Sigmoid colon (tissue), 7 donors: Measurements from ENCODE around the gene PHLDB2. TPM values are rescaled to one million over a fixed set of nuclear protein-coding genes. Genes with fewer than 3 reads are reported as not detected.

Source experiments
- DNase-seq: peaks from one replicate; pipeline ENCODE4 v3.0.0-alpha.2; 2019
- H3K27ac ChIP-seq, 4 donors: fragments of 200-600 bp; sonication (generic); one replicate each; pipeline ENCODE4 v1.5.1; 2016 to 2019; ENCODE audit warnings: mild to moderate bottlenecking in 1 of 4
- H3K27me3 ChIP-seq, 3 donors: fragments of 200-600 bp; sonication (generic); one replicate each; pipeline ENCODE4 v1.5.1; 2019; ENCODE audit warnings: mild to moderate bottlenecking in 1 of 3
- H3K36me3 ChIP-seq, 4 donors: fragments of 200-600 bp; sonication (generic); one replicate each; pipeline ENCODE4 v1.5.1; 2016 to 2019
- H3K4me1 ChIP-seq, 4 donors: fragments of 200-600 bp; sonication (generic); one replicate each; pipeline ENCODE4 v1.5.1; 2017 to 2019
- H3K4me3 ChIP-seq, 4 donors: fragments of 200-600 bp; sonication (generic); one replicate each; pipeline ENCODE4 v1.5.1; 2017 to 2019; ENCODE audit warnings: mild to moderate bottlenecking in 2 of 4, moderate library complexity in 1 of 4
- H3K9me3 ChIP-seq, 4 donors: fragments of 200-600 bp in 3 of 4; sonication (generic) in 3 of 4; one replicate each; pipeline versions ENCODE4 v1.5.1 to v1.6.1; 2013 to 2019
- EP300 ChIP-seq, 4 donors: sonication (generic); formaldehyde crosslinking; IDR thresholded peaks; one replicate each; pipeline ENCODE4 v1.6.1; 2017; ENCODE audit warnings: antibody characterized with exemption in 4 of 4
- POLR2A ChIP-seq, 2 donors: fragments of 450-650 bp; IDR thresholded peaks; one replicate each; pipeline ENCODE4 v1.6.1; 2016; ENCODE audit warnings: antibody characterized with exemption in 2 of 2, mild to moderate bottlenecking in 2 of 2, moderate library complexity in 2 of 2
- POLR2AphosphoS5 ChIP-seq, 4 donors: sonication (generic); formaldehyde crosslinking; IDR thresholded peaks; one replicate each; pipeline ENCODE4 v1.6.1; 2017; ENCODE audit warnings: antibody characterized with exemption in 4 of 4
- WGBS, 2 donors: extraction: QIAGEN DNeasy Blood & Tissue Kit; methylation state at CpG; one replicate each; pipeline ENCODE4 v1.1.7; 2013; 5-methylcytosine and 5-hydroxymethylcytosine counted together
- intact Hi-C: fragments of 100-400 bp; cut with DNase I; formaldehyde crosslinking; loops from one replicate; pipeline ENCODE4 v1.15.1; 2023
- polyA plus RNA-seq, 3 donors: library from polyadenylated mRNA; stranded (reverse); fragments of 200-250 nt; gene quantifications; one replicate each; pipeline ENCODE4 v1.2.3, GENCODE V29; 2013
- total RNA-seq, 4 donors: library from RNA; depleted of rRNA; stranded (reverse); fragments of >200 nt; gene quantifications; one replicate each; pipeline ENCODE4 v1.1.0, GENCODE V29; 2016
- TF ChIP-seq, protein P1 (sequence below), 4 experiments: fragments of 450-650 bp in 3 of 4; fragments of 200-600 bp in 1 of 4; IDR thresholded peaks; one replicate each; pipeline ENCODE4 v1.5.1; 2016 to 2019; ENCODE audit warnings: antibody characterized with exemption in 4 of 4, mild to moderate bottlenecking in 3 of 4, moderate library complexity in 2 of 4
- donor health status: healthy with polysubstance abuse.
- donor health status: Bipolar disorder and iron deficiency.
- donor health status: healthy.

The PHLDB2 gene
- total and polyA plus RNA-seq, 7 donors: 4.4 to 471 (median 120) TPM

- WGBS, 2 donors: 82 to 90% methylated on average over 5 of the region's 5 CpGs
- Histone ChIP-seq H3K27ac (peak overlapping the region; percentile 95 to 99 (median 99)), H3K4me1 (peaks cover 0 to 70% (median 57%) of the 10 kb centered on the region in 4 donors), H3K9me3 (no peaks in the 10 kb centered on the region), H3K27me3 (no peaks in the 10 kb centered on the region), H3K4me3 (peak overlapping the region; percentile 7 to 90 (median 78)), H3K36me3 (no peaks in the 10 kb centered on the region)
- TF ChIP-seq POLR2A (IDR thresholded peaks at IDR 0.05): no peak
- no peak for TF ChIP-seq POLR2AphosphoS5 (IDR thresholded peaks at IDR 0.05)
- no peak for TF ChIP-seq EP300 (IDR thresholded peaks at IDR 0.05)
- TF ChIP-seq, protein P1, sequence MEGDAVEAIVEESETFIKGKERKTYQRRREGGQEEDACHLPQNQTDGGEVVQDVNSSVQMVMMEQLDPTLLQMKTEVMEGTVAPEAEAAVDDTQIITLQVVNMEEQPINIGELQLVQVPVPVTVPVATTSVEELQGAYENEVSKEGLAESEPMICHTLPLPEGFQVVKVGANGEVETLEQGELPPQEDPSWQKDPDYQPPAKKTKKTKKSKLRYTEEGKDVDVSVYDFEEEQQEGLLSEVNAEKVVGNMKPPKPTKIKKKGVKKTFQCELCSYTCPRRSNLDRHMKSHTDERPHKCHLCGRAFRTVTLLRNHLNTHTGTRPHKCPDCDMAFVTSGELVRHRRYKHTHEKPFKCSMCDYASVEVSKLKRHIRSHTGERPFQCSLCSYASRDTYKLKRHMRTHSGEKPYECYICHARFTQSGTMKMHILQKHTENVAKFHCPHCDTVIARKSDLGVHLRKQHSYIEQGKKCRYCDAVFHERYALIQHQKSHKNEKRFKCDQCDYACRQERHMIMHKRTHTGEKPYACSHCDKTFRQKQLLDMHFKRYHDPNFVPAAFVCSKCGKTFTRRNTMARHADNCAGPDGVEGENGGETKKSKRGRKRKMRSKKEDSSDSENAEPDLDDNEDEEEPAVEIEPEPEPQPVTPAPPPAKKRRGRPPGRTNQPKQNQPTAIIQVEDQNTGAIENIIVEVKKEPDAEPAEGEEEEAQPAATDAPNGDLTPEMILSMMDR (IDR thresholded peaks at IDR 0.05): no peak
- intact Hi-C loops: loop anchor here (2.0 kb wide), 1 partner anchor 104 kb away; no protein-coding TSS in a partner anchor
- DNase-seq: no peak
Observed at GRCh38 chr3:111862415-111862814, 3.4 kb downstream of the PHLDB2 start.

- H3K4me3 ChIP-seq: peak overlapping the region in 1 of 4 donors; percentile 86
- TF ChIP-seq POLR2AphosphoS5 (IDR thresholded peaks at IDR 0.05): no peak
- no peak for TF ChIP-seq EP300 (IDR thresholded peaks at IDR 0.05)
- TF ChIP-seq, protein P1 (IDR thresholded peaks at IDR 0.05): no peak
- no peak for TF ChIP-seq POLR2A (IDR thresholded peaks at IDR 0.05)
- H3K9me3 ChIP-seq: no peaks in the 10 kb centered on the region
- peaks cover 0 to 73% (median 62%) of the 10 kb centered on the region in 4 donors for H3K4me1 ChIP-seq
- no peaks in the 10 kb centered on the region for H3K27me3 ChIP-seq
- intact Hi-C loops: loop anchor here (2.0 kb wide), 1 partner anchor 104 kb away; no protein-coding TSS in a partner anchor
- WGBS, 2 donors: 82 to 83% methylated on average over 3 of the region's 3 CpGs
- no peaks in the 10 kb centered on the region for H3K36me3 ChIP-seq
- peak overlapping the region; percentile 95 to 99 (median 99) for H3K27ac ChIP-seq
- DNase-seq: no peak
Observed at GRCh38 chr3:111862974-111863373, 3.9 kb downstream of the PHLDB2 start.

DNA sequence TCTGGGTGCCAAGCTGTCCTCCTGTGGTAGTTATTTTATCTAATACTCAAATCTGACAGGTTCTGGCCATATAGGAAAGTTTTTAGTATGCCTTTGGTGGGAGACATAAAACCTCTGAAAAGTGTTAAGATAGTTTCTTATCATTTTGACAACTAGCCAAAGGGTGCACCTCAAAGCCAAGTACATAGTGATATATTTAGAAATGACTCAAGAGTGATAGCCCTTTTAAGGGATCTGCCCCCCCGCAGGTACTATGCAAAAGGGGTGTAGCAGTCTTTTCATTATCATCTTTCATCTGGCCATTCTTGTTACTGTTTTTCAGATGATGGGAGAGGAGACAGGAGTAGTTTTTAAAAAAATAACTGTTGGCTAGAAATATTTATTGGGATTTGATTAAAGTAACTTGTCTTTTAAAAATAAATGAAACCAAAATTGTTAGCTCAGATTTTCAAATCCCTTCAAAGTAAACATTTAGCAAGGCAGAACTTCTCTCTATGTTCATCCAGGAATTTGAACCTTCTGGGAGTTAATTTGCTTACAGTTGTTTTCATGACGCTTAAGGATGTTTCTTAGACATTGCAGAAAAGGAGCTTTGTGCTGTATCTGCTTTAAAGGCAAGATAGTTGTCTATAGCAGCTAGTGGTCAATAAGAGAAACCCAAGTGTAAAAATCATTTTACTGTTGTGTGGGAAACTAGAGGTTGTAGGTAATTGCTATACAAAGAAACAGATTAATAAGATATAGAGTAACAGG, 5.1 kb downstream of the PHLDB2 start:
- no peak for TF ChIP-seq EP300 (IDR thresholded peaks at IDR 0.05)
- TF ChIP-seq POLR2AphosphoS5 (IDR thresholded peaks at IDR 0.05): peak in 1 of 4 donors; percentile 24
- intact Hi-C loops: loop anchor here (2.0 kb wide), 1 partner anchor 103 kb away; no protein-coding TSS in a partner anchor
- peak overlapping the region; percentile 95 to 99 (median 99) for H3K27ac ChIP-seq
- no peaks in the 10 kb centered on the region for H3K27me3 ChIP-seq
- H3K36me3 ChIP-seq: no peaks in the 10 kb centered on the region
- peak overlapping the region in 2 of 4 donors; percentile 7 to 86 for H3K4me3 ChIP-seq
- peaks cover 0 to 76% (median 70%) of the 10 kb centered on the region in 4 donors for H3K4me1 ChIP-seq
- WGBS, 2 donors: 73 to 75% methylated on average over 2 of the region's 2 CpGs
- no peak for DNase-seq
- H3K9me3 ChIP-seq: no peaks in the 10 kb centered on the region

DNA sequence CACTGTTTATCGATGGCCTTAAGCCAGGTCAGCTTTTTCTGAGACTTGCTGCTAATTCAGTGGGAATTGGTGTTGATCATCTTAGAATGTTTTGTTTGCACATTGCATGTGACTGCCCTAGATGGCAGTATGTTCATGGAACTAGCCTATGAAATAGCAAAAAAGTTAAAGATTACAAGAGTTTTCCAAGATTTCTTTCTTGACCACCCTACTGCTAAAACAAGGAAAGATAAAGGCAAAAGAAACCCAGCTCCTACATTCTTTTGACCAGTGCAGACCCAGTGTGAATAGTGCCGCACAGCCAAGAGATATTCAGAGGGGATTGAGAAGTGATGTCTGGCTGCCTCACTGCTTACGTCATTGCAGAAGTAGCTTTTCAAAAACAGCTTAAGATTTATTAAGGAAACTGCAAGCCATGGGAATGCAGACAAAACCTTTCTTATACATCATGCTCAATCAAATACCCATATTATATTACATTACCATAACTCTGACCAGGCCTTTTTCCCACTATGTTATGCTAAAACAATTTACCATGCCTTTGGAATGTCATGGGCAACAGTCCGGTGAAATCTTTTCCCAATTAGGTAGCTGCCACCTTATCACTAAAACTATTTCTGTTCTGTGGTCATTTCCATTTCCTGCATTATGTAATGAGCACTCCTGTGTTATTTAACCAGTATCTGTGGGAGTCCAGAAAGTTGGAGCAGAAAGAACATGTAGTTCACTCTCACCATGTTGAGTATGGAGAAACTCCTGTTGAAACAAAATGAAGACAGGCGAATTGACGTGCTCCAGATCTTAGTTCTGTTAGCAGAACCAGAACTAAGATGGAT, 6.0 kb downstream of the PHLDB2 start:
- Histone ChIP-seq H3K4me3 (peak overlapping the region in 3 of 4 donors; percentile 1 to 86 (median 7)), H3K9me3 (no peaks in the 10 kb centered on the region), H3K27ac (peak overlapping the region; percentile 95 to 99 (median 99)), H3K27me3 (no peaks in the 10 kb centered on the region), H3K4me1 (peaks cover 0 to 85% (median 79%) of the 10 kb centered on the region in 4 donors), H3K36me3 (no peaks in the 10 kb centered on the region)
- WGBS, 2 donors: 75 to 82% methylated on average over 6 of the region's 6 CpGs
- intact Hi-C loops: loop anchor here (5.0 kb wide), 2 partner anchors 42 to 57 kb away; no protein-coding TSS in a partner anchor
- no peak for DNase-seq
- TF ChIP-seq, protein P1 (IDR thresholded peaks at IDR 0.05): no peak
- peak; percentile 64 to 77 (median 68) for TF ChIP-seq POLR2AphosphoS5 (IDR thresholded peaks at IDR 0.05)
- TF ChIP-seq EP300 (IDR thresholded peaks at IDR 0.05): peak in 2 of 4 donors; percentile 38 to 57
- no peak for TF ChIP-seq POLR2A (IDR thresholded peaks at IDR 0.05)
